Mucosa of descending colon (tissue), 3 donors: ENCODE measurements around the gene CELF4. TPM values are rescaled to one million over a fixed set of nuclear protein-coding genes. Genes with fewer than 3 reads are reported as not detected.

Source experiments
- ATAC-seq: fragments of 200-7000 bp; cut with Tn5 transposase; one replicate; pipeline ENCODE4 v1.9.1; 2020; ENCODE audit warnings: mild to moderate bottlenecking, moderate library complexity
- DNase-seq, 3 donors: peaks; one replicate each; pipeline ENCODE4 v3.0.0-alpha.2; 2020
- H3K36me3 ChIP-seq: fragments of 200-600 bp; one replicate; pipeline ENCODE4 v1.8.0; 2021; ENCODE audit warnings: low read depth, mild to moderate bottlenecking
- H3K4me1 ChIP-seq: fragments of 200-600 bp; one replicate; pipeline ENCODE4 v1.8.0; 2021; ENCODE audit warnings: low read depth, mild to moderate bottlenecking
- H3K4me3 ChIP-seq: fragments of 200-600 bp; one replicate; pipeline ENCODE4 v1.8.0; 2021; ENCODE audit warnings: mild to moderate bottlenecking
- H3K9me3 ChIP-seq: fragments of 200-600 bp; one replicate; pipeline ENCODE4 v1.8.0; 2021; ENCODE audit warnings: mild to moderate bottlenecking
- intact Hi-C, 2 donors: fragments of 100-400 bp; cut with DNase I in 1 of 2; cut with micrococcal nuclease in 1 of 2; formaldehyde crosslinking; loops; one replicate each; pipeline versions ENCODE4 v1.11.0 to v1.11.1; 2022; cut with DNase I, micrococcal nuclease
- total RNA-seq, 3 donors: library from RNA; stranded (reverse); fragmentation: NEBNext Ultra II Directional in 2 of 3; extraction: Animal tissue kit (Norgen Biotek cat#: 25700) in 2 of 3; gene quantifications; one replicate each; pipeline versions ENCODE4 v1.2.1 to v1.2.4, GENCODE V29; 2021 to 2023
- TF ChIP-seq, protein P1 (sequence below): fragments of 200-600 bp; IDR thresholded peaks from one replicate; pipeline ENCODE4 v1.8.0; 2022; ENCODE audit warnings: antibody characterized with exemption, mild to moderate bottlenecking
- donor health status: DM: no; HTN: no; CAD: no; lungs with moderate emphysema.
- donor health status: DM: no; HTN: no; CAD: no.
- donor health status: DM: no; HTN: yes; CAD: no.

Gene CELF4
- total RNA-seq, 3 donors from 2014 or later: 0.32 to 4.4 (median 0.72) TPM

DNA sequence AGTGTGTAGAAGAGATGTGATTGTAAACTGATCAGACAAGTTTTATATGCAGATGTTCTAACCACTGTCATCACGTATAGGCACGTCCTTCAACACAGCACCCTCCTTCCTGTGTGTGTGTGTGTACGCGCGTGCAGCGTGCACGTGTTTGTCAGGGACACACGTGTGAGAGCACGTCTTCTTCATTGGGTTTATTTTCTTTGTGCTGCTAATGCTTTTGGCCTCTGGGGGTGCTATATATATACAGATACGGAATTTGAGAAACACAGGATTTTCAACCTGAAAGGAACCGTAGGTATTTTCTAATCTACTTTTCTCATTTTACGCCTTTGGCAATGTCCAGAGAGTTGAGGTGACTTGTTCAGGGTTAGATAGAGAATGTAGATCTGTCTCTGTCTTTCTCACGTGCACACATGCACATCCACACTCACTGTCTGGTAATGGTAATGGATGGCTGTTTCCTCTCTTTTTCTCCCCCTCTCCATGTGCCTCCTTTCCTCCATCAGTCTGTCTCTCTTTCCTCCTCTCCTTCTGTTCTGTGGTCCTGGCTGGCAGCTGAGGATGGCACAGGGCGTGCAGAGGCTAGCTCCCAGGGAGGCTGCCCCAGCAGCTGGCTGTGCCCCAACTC is 13.4 kb upstream of the CELF4 start:
- Histone ChIP-seq H3K36me3 (no peaks in the 10 kb centered on the region), H3K9me3 (no peaks in the 10 kb centered on the region), H3K4me1 (no peaks in the 10 kb centered on the region), H3K4me3 (no peak overlapping the region)
- intact Hi-C loops: no loop called here
- DNase-seq (no peak), ATAC-seq (peak; percentile 46)
- TF ChIP-seq, protein P1, sequence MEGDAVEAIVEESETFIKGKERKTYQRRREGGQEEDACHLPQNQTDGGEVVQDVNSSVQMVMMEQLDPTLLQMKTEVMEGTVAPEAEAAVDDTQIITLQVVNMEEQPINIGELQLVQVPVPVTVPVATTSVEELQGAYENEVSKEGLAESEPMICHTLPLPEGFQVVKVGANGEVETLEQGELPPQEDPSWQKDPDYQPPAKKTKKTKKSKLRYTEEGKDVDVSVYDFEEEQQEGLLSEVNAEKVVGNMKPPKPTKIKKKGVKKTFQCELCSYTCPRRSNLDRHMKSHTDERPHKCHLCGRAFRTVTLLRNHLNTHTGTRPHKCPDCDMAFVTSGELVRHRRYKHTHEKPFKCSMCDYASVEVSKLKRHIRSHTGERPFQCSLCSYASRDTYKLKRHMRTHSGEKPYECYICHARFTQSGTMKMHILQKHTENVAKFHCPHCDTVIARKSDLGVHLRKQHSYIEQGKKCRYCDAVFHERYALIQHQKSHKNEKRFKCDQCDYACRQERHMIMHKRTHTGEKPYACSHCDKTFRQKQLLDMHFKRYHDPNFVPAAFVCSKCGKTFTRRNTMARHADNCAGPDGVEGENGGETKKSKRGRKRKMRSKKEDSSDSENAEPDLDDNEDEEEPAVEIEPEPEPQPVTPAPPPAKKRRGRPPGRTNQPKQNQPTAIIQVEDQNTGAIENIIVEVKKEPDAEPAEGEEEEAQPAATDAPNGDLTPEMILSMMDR: no peak

DNA sequence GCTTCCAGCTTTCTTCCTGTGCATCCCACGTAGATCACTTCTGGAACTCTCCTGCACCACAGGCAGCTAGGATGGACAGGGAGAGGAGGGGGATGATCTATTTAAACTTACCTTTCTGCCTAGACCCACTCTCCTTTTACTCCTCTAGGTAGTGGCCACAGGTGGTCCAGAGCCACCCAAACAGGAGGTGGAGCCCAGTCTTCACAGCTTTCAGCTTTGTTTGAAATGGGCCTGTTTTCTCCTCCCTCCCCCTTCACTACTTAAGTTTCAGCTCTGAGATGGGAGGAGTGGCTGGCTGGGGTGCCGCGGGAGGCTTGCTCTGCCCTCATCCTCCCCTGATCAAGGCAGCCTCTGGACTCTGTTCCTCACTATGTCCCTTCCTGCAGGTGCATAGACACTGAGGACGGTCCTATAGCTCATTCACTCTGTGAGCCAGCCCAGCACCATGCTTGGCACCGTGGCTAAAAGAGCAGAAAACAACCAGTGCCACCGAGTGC is 12.6 kb upstream of the CELF4 start:
- H3K36me3 ChIP-seq: no peaks in the 10 kb centered on the region
- no peak overlapping the region for H3K4me3 ChIP-seq
- TF ChIP-seq, protein P1: no peak
- H3K9me3 ChIP-seq: no peaks in the 10 kb centered on the region
- H3K4me1 ChIP-seq: no peaks in the 10 kb centered on the region
- ATAC-seq (no peak), DNase-seq (no peak)
- intact Hi-C loops: no loop called here

DNA sequence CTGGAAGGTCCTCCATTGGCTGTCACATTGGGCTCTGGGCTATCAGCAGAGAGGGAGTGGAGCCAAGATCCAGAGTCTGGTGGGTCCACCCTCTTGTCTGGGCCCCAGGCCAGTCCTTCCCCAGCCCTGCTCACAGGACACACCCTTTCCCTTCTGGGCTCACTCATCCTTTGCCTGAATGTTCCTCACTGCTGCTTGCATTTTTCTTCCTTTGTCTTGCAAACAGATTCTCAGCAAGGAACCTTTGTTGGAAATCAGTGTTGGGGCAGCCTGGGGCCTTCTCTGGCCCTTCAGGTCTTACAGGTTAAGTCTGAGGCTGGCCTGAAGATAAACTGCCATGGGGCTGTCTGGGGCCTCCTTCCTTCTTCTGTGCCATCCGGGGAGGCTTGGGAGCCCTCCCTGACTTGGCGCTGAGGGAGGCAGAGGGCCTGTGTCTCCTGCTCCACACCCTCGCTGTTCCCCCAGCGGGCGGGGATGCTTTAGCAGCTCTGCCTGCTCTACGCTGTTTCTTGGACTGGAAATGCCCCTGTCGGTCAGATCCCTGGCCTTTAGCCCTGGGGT is 11.5 kb upstream of the CELF4 start:
- H3K36me3 ChIP-seq: no peaks in the 10 kb centered on the region
- no peak overlapping the region for H3K4me3 ChIP-seq
- DNase-seq: no peak
- intact Hi-C loops: no loop called here
- TF ChIP-seq, protein P1: no peak
- no peak for ATAC-seq
- no peaks in the 10 kb centered on the region for H3K9me3 ChIP-seq
- H3K4me1 ChIP-seq: no peaks in the 10 kb centered on the region

DNA sequence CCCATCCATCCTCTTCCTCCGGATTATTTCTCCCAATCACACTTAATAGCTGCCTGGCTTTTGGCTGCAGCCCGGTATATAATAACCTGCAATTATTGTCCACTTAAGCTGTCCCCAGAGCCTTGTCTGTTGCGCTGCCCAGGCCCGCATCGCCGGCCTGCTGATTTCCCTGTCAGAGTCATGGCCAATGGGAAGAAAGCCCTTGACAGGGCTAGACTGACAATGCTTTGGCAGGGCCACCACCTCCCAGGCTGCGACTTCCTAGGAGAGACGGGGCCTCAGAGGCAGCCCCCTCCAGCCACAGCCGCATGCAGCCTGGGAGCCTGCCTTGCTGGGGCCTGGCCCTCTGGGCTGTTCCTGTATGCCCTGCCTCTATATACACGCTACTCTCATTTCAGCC is 10.0 kb upstream of the CELF4 start:
- Histone ChIP-seq H3K9me3 (no peaks in the 10 kb centered on the region), H3K4me3 (no peak overlapping the region), H3K4me1 (no peaks in the 10 kb centered on the region), H3K36me3 (no peaks in the 10 kb centered on the region)
- ATAC-seq (no peak), DNase-seq (no peak)
- TF ChIP-seq, protein P1: no peak
- intact Hi-C loops: no loop called here

DNA sequence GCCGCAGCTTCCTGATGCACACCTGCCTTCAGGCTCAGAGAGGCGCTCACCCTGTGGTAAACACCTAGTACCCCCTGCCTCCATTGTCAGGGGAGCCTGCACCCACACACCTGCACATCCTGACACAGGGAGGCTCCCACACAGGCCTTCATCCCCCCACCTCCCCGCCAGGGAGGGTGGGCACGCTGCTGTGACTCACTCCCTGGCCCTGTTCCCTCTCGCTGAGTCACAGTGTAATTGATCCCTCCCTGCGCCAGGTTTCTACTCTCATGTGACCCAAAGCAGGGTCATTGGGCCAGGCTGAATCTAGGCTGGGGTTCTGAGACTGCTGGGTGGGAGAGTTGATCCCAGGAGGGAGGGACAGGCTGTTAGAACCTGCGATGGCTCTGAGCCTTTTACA is 8.5 kb upstream of the CELF4 start:
- intact Hi-C loops: no loop called here
- Histone ChIP-seq H3K9me3 (no peaks in the 10 kb centered on the region), H3K36me3 (no peaks in the 10 kb centered on the region), H3K4me3 (no peak overlapping the region), H3K4me1 (no peaks in the 10 kb centered on the region)
- TF ChIP-seq, protein P1: no peak
- DNase-seq (no peak), ATAC-seq (no peak)
